Testis (tissue), 2 donors: ENCODE data around the gene RSPO3.

ENCODE experiments used
- CTCF ChIP-seq, 3 experiments: fragments of 450-650 bp in 2 of 3; fragments of 200-600 bp in 1 of 3; sonication (generic) in 1 of 3; IDR thresholded peaks; one replicate each; pipeline ENCODE4 v1.5.1; 2016 to 2019; ENCODE audit warnings: antibody characterized with exemption in 3 of 3, mild to moderate bottlenecking in 2 of 3, moderate library complexity in 1 of 3
- POLR2A ChIP-seq: fragments of 450-650 bp; IDR thresholded peaks from one replicate; pipeline ENCODE4 v1.6.1; 2017; ENCODE audit warnings: antibody characterized with exemption, mild to moderate bottlenecking, moderate library complexity

- TF ChIP-seq CTCF (IDR thresholded peaks at IDR 0.05) = no peak
- TF ChIP-seq POLR2A = no peak
These were observed 30.0 kb downstream of the RSPO3 start for GRCh38 chr6:127148511-127148910.
